ENCODE data around the gene SLC1A5.

The SLC1A5 gene

DNA sequence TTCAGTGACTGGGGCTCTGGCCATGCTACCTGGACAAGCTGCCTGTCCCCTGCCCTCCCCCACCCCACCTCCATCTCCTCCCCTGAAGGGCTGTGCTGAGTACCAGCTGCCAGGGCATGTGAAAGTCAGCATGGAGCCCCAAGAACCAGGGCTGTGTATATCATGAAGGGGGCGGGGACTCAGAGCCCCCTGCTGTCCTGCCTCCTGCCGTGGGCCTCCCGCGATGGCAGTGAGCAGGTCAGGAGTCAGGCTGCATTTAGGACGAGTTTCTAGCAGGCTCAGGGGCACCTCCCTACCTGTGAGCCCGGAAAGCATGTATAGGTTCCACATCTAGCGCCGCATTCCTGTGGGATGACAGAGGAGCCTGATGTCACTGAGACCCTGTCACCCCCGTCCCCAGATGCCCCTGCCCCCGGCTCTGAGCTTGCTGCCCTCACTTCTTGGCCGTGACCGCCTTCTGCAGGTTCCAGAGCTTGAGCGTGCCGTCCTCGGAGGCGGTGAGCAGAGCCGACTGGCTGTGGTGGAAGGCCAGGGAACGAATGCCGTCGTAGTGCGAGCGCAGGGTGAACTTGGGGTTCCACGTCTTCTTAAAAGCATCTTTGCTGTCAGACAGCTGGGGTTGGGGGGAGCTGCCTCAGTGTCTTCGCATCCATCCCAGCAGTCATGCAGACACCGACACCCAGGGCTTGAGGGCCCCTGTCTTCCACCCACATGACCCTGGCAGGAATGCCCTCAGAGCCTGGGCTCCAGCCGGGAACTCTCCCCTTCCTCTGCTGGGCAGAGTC, 63.2 kb downstream of the SLC1A5 start:
- Histone ChIP-seq H3K4me1 (no peaks in the 10 kb centered on the region), H3K27me3 (ENCODE audit: control insufficient read depth, insufficient read depth, low read length) (no peaks in the 10 kb centered on the region), H3K9me3 (ENCODE audit: control insufficient read depth, low read length) (no peaks in the 10 kb centered on the region), H3K4me3 (ENCODE audit: low read depth, low read length) (no peak overlapping the region), H3K36me3 (ENCODE audit: control insufficient read depth, insufficient read depth, low read length) (no peaks in the 10 kb centered on the region), H3K27ac (no peak overlapping the region), H3K79me2 (peaks cover 2% of the 10 kb centered on the region), H2AFZ (no peak overlapping the region), H3K9ac (no peak overlapping the region), H3K4me2 (ENCODE audit: low read length) (no peak overlapping the region)
- TF ChIP-seq, protein P1, sequence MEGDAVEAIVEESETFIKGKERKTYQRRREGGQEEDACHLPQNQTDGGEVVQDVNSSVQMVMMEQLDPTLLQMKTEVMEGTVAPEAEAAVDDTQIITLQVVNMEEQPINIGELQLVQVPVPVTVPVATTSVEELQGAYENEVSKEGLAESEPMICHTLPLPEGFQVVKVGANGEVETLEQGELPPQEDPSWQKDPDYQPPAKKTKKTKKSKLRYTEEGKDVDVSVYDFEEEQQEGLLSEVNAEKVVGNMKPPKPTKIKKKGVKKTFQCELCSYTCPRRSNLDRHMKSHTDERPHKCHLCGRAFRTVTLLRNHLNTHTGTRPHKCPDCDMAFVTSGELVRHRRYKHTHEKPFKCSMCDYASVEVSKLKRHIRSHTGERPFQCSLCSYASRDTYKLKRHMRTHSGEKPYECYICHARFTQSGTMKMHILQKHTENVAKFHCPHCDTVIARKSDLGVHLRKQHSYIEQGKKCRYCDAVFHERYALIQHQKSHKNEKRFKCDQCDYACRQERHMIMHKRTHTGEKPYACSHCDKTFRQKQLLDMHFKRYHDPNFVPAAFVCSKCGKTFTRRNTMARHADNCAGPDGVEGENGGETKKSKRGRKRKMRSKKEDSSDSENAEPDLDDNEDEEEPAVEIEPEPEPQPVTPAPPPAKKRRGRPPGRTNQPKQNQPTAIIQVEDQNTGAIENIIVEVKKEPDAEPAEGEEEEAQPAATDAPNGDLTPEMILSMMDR (IDR thresholded peaks at IDR 0.05): no peak

Data from parathyroid adenoma (tissue), 2 donors.